Astrocyte (in vitro differentiated cells and primary cell): ENCODE results near the gene BMP10. TPM values are rescaled to one million over a fixed set of nuclear protein-coding genes. Genes with fewer than 3 reads are reported as not detected.

Experiments used
- DNase-seq: peaks from one replicate; pipeline ENCODE4 v3.0.0-alpha.2; 2010; ENCODE audit warnings: low read depth
- FAIRE-seq: peaks from 2 replicates; lab custom pipeline; 2011; peaks lifted over from hg19 to GRCh38; lab: Jason Lieb, UNC
- H2AFZ ChIP-seq: 2 replicates; pipeline ENCODE4 v1.6.0; 2012; ENCODE audit warnings: low read depth, low read length, inconsistent platforms
- H3K27ac ChIP-seq: 2 replicates; pipeline ENCODE4 v1.5.1; 2011; ENCODE audit warnings: low read depth, low read length, inconsistent platforms
- H3K27me3 ChIP-seq: 2 replicates; pipeline ENCODE4 v1.6.0; 2011; ENCODE audit warnings: low read length, inconsistent platforms; ENCODE audit not compliant: insufficient read depth
- H3K36me3 ChIP-seq: 2 replicates; pipeline ENCODE4 v1.5.1; 2011; ENCODE audit warnings: low read length, inconsistent platforms; ENCODE audit not compliant: insufficient read depth
- H3K4me1 ChIP-seq: 2 replicates; pipeline ENCODE4 v1.5.1; 2011; ENCODE audit warnings: low read length, inconsistent platforms; ENCODE audit not compliant: insufficient read depth
- H3K4me2 ChIP-seq: 2 replicates; pipeline ENCODE4 v1.6.0; 2012; ENCODE audit warnings: low read length, inconsistent platforms
- H3K4me3 ChIP-seq: 2 replicates; pipeline ENCODE4 v1.5.1; 2011; ENCODE audit warnings: low read depth, mild to moderate bottlenecking, low read length, inconsistent platforms; ENCODE audit not compliant: insufficient read depth
- H3K79me2 ChIP-seq: 2 replicates; pipeline ENCODE4 v1.6.0; 2012; ENCODE audit warnings: mild to moderate bottlenecking, low read length, inconsistent platforms; ENCODE audit not compliant: insufficient read depth
- H3K9ac ChIP-seq: 2 replicates; pipeline ENCODE4 v1.6.0; 2012; ENCODE audit warnings: mild to moderate bottlenecking, low read length, inconsistent platforms
- H3K9me3 ChIP-seq: 2 replicates; pipeline ENCODE4 v1.5.1; 2012; ENCODE audit warnings: low read depth, mild to moderate bottlenecking, low read length, inconsistent platforms; ENCODE audit not compliant: insufficient read depth
- H4K20me1 ChIP-seq: 2 replicates; pipeline ENCODE4 v1.6.0; 2012; ENCODE audit warnings: low read length, inconsistent platforms; ENCODE audit not compliant: insufficient read depth
- H3K27ac Mint-ChIP-seq: one replicate; pipeline ENCODE4 v1.8.0; 2021; ENCODE audit warnings: mild to moderate bottlenecking, mixed read lengths; ENCODE audit not compliant: unreplicated experiment
- H3K27me3 Mint-ChIP-seq: one replicate; pipeline ENCODE4 v1.8.0; 2021; ENCODE audit warnings: low read depth, mixed read lengths; ENCODE audit not compliant: unreplicated experiment
- H3K36me3 Mint-ChIP-seq: one replicate; pipeline ENCODE4 v1.8.0; 2021; ENCODE audit warnings: low read depth, mixed read lengths; ENCODE audit not compliant: unreplicated experiment
- H3K4me1 Mint-ChIP-seq: one replicate; pipeline ENCODE4 v1.8.0; 2021; ENCODE audit warnings: low read depth, mixed read lengths; ENCODE audit not compliant: unreplicated experiment
- H3K4me3 Mint-ChIP-seq: one replicate; pipeline ENCODE4 v1.8.0; 2021; ENCODE audit warnings: mild to moderate bottlenecking, moderate library complexity, mixed read lengths; ENCODE audit not compliant: unreplicated experiment
- H3K9me3 Mint-ChIP-seq: one replicate; pipeline ENCODE4 v1.8.0; 2021; ENCODE audit warnings: mild to moderate bottlenecking, mixed read lengths; ENCODE audit not compliant: unreplicated experiment
- CTCF ChIP-seq: IDR thresholded peaks from 2 replicates; pipeline ENCODE4 v1.5.1; 2011; ENCODE audit warnings: low read depth, mild to moderate bottlenecking, inconsistent platforms, low read length, moderate library complexity; ENCODE audit not compliant: insufficient read depth
- EZH2 ChIP-seq: IDR thresholded peaks from 2 replicates; pipeline ENCODE4 v1.6.1; 2012; ENCODE audit warnings: mild to moderate bottlenecking, low read length, inconsistent platforms; ENCODE audit not compliant: insufficient read depth
- total RNA-seq: library from RNA; stranded (reverse); gene quantifications from 2 replicates; pipeline ENCODE4 v1.2.1, GENCODE V29; 2021

Gene BMP10
- total RNA-seq, 1 donor from 2014 or later = not detected

- Histone ChIP-seq H3K27ac (no peak overlapping the region), H3K27me3 (no peaks in the 10 kb centered on the region), H3K4me1 (peaks cover 12% of the 10 kb centered on the region), H3K79me2 (no peaks in the 10 kb centered on the region), H4K20me1 (no peaks in the 10 kb centered on the region), H3K9ac (no peak overlapping the region), H3K36me3 (no peaks in the 10 kb centered on the region), H3K4me3 (no peak overlapping the region), H2AFZ (no peak overlapping the region), H3K4me2 (no peak overlapping the region), H3K9me3 (no peaks in the 10 kb centered on the region)
- H3K9me3 Mint-ChIP-seq = peaks cover 13% of the 10 kb centered on the region
- H3K4me3 Mint-ChIP-seq = no peak overlapping the region
- no peaks in the 10 kb centered on the region for H3K36me3 Mint-ChIP-seq
- no peak for TF ChIP-seq CTCF
- no peak for TF ChIP-seq EZH2
- peak; percentile 50 for DNase-seq
- peaks cover 2% of the 10 kb centered on the region for H3K27me3 Mint-ChIP-seq
- peaks cover 10% of the 10 kb centered on the region for H3K4me1 Mint-ChIP-seq
- FAIRE-seq = no peak
- no peak overlapping the region for H3K27ac Mint-ChIP-seq
These were observed 33.9 kb upstream of the BMP10 start for GRCh38 chr2:68905116-68905515.

GRCh38 chr2:68901561-68901960, 30.4 kb upstream of the BMP10 start:
- no peaks in the 10 kb centered on the region for H3K36me3 Mint-ChIP-seq
- H2AFZ ChIP-seq = no peak overlapping the region
- H3K4me3 Mint-ChIP-seq = no peak overlapping the region
- H3K4me1 Mint-ChIP-seq = no peaks in the 10 kb centered on the region
- no peak overlapping the region for H3K27ac ChIP-seq
- H3K4me1 ChIP-seq = no peaks in the 10 kb centered on the region
- H4K20me1 ChIP-seq = no peaks in the 10 kb centered on the region
- TF ChIP-seq CTCF (no peak), EZH2 (no peak)
- peaks cover 15% of the 10 kb centered on the region for H3K9me3 Mint-ChIP-seq
- H3K4me3 ChIP-seq = no peak overlapping the region
- DNase-seq = no peak
- no peaks in the 10 kb centered on the region for H3K79me2 ChIP-seq
- H3K9me3 ChIP-seq = no peaks in the 10 kb centered on the region
- no peak overlapping the region for H3K4me2 ChIP-seq
- no peaks in the 10 kb centered on the region for H3K27me3 ChIP-seq
- peaks cover 2% of the 10 kb centered on the region for H3K27me3 Mint-ChIP-seq
- H3K27ac Mint-ChIP-seq = no peak overlapping the region
- H3K9ac ChIP-seq = no peak overlapping the region
- no peaks in the 10 kb centered on the region for H3K36me3 ChIP-seq
- no peak for FAIRE-seq

- H4K20me1 ChIP-seq = no peaks in the 10 kb centered on the region
- H3K36me3 ChIP-seq = no peaks in the 10 kb centered on the region
- Mint-ChIP-seq H3K4me3 (no peak overlapping the region), H3K36me3 (no peaks in the 10 kb centered on the region), H3K4me1 (no peaks in the 10 kb centered on the region), H3K27me3 (peaks cover 2% of the 10 kb centered on the region), H3K27ac (no peak overlapping the region), H3K9me3 (peaks cover 15% of the 10 kb centered on the region)
- no peak overlapping the region for H2AFZ ChIP-seq
- peak; percentile 79 for FAIRE-seq
- H3K4me2 ChIP-seq = no peak overlapping the region
- H3K27ac ChIP-seq = no peak overlapping the region
- H3K4me3 ChIP-seq = no peak overlapping the region
- H3K4me1 ChIP-seq = no peaks in the 10 kb centered on the region
- H3K9me3 ChIP-seq = no peaks in the 10 kb centered on the region
- no peak for DNase-seq
- no peaks in the 10 kb centered on the region for H3K79me2 ChIP-seq
- no peaks in the 10 kb centered on the region for H3K27me3 ChIP-seq
- TF ChIP-seq EZH2 (no peak), CTCF (peak; percentile 33)
- H3K9ac ChIP-seq = no peak overlapping the region
These were observed 30.0 kb upstream of the BMP10 start for GRCh38 chr2:68901199-68901514.
